H7 (cell line): ENCODE data around the gene YPEL2. TPM values are rescaled to one million over a fixed set of nuclear protein-coding genes. Genes with fewer than 3 reads are reported as not detected.

Experiments used
- DNase-seq: peaks from one replicate; pipeline ENCODE4 v3.0.0; 2012
- H3K27me3 ChIP-seq: 2 replicates; pipeline ENCODE4 v1.6.0; 2011; ENCODE audit warnings: mild to moderate bottlenecking, low read length; ENCODE audit not compliant: control insufficient read depth, insufficient read depth
- H3K36me3 ChIP-seq: replicated peaks from 2 replicates; pipeline ENCODE4 v1.5.1; 2011; ENCODE audit warnings: low read length; ENCODE audit not compliant: control insufficient read depth, insufficient read depth
- H3K4me3 ChIP-seq: 2 replicates; pipeline ENCODE4 v1.5.1; 2011; ENCODE audit warnings: low read depth, mild to moderate bottlenecking, control low read depth, low read length, moderate library complexity; ENCODE audit not compliant: insufficient read depth
- total RNA-seq: library from RNA; depleted of rRNA; stranded (reverse); fragments of >200 nt; shearing (Covaris generic); gene quantifications from 2 replicates; pipeline ENCODE4 v1.2.3, GENCODE V29; 2014

Gene YPEL2
- total RNA-seq, 1 experiment from 2014 or later, result 2.4 TPM

DNA sequence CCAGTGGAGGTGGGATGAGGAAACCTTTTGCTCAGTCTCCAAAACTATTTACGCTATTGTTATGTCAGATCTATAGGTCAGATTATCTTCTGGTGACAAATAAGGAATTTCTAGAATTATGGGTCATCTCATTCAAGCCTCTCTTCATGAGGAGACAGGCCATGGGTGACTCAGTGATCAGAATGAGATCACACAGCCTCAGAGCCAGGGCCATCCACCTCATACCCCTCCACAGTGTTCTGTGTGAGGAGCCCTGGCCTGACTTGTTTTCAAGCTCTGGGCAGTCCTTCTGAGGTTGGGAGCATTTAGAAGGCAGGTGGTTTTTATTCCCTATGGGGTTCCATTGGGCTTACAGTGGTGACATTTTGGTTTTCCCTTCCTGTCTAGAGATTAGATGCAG lies 26.5 kb downstream of the YPEL2 start:
- no peak overlapping the region for H3K4me3 ChIP-seq
- no peaks in the 10 kb centered on the region for H3K36me3 ChIP-seq
- no peaks in the 10 kb centered on the region for H3K27me3 ChIP-seq
- DNase-seq, result no peak

DNA sequence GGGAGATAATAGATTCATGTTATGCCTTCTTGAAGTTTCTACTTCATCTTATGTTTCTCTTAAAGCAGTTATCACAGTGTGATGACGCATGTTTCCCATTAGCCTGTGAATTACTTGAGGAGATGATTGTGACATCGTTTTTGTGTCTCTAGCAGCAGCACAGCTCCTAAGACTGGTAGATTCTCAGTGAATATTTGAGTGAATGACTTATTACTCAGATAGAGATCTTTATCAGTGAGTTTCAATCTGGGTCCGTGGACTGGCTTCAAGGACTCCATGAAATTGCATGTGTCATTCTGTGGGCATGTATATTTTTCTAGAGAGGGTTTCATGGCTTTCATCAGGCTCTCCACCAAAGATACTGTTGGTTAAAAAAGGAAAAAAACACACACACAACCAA lies 29.9 kb downstream of the YPEL2 start:
- no peak for DNase-seq
- H3K4me3 ChIP-seq, result no peak overlapping the region
- no peaks in the 10 kb centered on the region for H3K27me3 ChIP-seq
- H3K36me3 ChIP-seq, result no peaks in the 10 kb centered on the region

DNA sequence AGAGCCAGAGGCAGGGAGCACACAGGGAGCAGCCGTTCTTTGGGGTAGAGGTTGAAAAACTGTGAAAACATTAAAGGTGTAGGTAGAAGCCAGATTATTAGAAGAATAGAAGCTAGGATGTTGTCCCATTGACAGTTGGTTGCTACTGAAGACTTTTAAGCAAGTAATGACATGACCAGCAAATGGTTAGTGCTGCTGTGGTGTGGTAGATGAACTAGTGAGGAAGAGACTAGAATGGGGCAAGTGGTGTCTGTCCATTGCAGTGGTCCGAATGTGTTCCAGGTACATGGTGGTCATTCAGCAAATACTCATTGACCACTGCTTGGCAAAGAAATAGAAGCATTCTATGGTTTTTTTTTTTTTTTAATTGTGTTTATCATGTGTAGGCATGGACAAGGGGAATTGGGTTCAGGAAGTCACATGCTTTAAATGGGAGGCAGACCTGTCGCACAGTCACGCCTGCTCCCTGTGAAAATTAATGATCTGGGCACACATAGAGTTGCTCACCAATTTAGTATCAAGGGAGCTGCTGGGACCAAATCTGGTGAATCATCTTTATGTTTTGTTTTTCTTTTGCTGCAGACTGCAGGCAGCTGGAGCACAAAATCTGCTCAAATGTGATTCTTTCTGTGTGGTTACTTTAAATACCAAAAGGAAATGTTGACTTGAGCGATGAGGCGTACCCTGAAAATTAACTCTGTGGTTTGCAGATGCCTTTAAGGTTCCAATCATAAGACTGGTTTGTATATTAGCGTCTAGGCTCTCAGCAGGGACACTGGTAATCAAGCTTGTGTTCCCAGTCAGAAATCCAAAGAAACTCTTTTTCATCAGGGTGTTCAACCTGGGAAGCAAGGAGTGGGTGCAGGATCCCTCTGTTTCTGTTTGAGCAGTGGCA lies 30.7 kb downstream of the YPEL2 start:
- no peak for DNase-seq
- no peaks in the 10 kb centered on the region for H3K36me3 ChIP-seq
- no peaks in the 10 kb centered on the region for H3K27me3 ChIP-seq
- no peak overlapping the region for H3K4me3 ChIP-seq

DNA sequence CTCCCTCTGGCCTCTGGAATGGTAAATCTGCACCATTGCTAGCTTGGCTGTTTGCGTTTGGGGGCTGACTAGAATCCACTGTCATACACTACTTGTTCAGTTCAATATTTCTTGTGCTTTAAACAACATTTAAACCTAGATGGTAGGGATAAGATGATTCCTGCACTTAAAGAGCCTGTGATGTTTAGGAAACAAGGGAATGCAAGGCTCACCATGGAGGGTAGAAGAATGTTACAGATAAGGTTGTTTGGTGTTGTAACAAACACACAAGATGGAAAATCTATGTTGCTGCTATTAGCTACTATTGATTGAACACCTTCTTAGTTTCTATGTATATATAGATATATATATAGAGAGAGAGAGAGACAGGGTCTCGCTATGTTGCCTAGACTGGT lies 31.4 kb downstream of the YPEL2 start:
- no peak for DNase-seq
- H3K4me3 ChIP-seq, result no peak overlapping the region
- no peaks in the 10 kb centered on the region for H3K27me3 ChIP-seq
- no peaks in the 10 kb centered on the region for H3K36me3 ChIP-seq

GRCh38 chr17:59365383-59365981 lies 34.0 kb downstream of the YPEL2 start:
- Histone ChIP-seq H3K4me3 (no peak overlapping the region), H3K27me3 (no peaks in the 10 kb centered on the region; the same call in 1 of the 2 replicates), H3K36me3 (no peaks in the 10 kb centered on the region)
- DNase-seq, result no peak

GRCh38 chr17:59366040-59366757 lies 34.7 kb downstream of the YPEL2 start:
- H3K36me3 ChIP-seq, result no peaks in the 10 kb centered on the region
- peak; percentile 90 for DNase-seq
- H3K4me3 ChIP-seq, result no peak overlapping the region
- no peaks in the 10 kb centered on the region; the same call in 1 of the 2 replicates for H3K27me3 ChIP-seq

- Histone ChIP-seq H3K4me3 (no peak overlapping the region), H3K27me3 (no peaks in the 10 kb centered on the region; the same call in 1 of the 2 replicates), H3K36me3 (no peaks in the 10 kb centered on the region)
- DNase-seq, result no peak
Measured at GRCh38 chr17:59366773-59367656, 35.6 kb downstream of the YPEL2 start.

DNA sequence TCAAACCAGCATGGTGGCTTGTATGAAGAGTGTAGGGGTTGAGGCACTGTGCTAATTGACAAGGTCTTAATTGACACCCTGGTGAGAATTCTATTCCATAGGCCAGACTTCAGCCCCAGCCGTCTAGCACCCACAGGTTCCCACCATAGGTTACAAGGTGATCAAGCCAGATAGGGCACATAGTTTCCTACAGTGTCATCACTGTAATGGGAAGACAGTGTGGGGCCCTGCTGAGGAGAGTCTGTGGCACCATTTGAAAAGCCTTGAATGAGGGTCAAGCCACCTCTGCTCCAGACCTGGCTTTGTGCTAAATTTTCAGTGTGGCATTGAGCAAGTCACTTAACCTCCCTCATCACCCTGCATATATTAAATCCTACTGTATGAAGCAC lies 36.2 kb downstream of the YPEL2 start:
- Histone ChIP-seq H3K36me3 (no peaks in the 10 kb centered on the region), H3K4me3 (no peak overlapping the region), H3K27me3 (no peaks in the 10 kb centered on the region; the same call in 1 of the 2 replicates)
- DNase-seq, result no peak

DNA sequence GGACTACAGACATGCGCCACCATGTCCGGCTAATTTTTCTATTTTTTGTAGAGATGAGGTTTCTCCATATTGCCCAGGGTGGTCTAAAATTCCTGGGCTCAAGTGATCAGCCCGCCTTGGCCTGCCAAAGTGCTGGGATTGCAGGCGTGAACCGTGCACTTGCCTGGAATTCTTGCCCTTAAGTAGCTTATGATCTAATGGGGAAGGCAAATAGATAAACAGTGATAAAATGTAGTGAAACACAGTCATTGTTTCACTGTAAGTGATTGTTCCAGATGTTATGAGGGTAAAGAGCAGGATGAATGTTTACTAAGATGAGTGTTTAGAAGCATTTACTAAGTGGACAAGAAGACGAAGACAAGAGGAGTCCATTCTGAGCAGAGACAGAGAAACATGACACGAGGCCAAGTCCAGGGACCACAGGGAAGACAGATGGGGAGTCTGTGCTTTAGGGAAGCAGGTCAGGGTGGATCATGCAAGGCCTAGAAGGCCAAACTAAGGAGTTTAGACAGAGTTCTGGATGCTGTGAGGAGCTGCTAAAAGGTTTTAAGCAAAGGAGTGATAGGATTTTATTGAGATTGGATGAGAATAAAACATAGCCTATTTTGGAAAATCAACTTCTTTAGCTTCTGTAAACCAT lies 36.9 kb downstream of the YPEL2 start:
- Histone ChIP-seq H3K36me3 (no peaks in the 10 kb centered on the region), H3K27me3 (no peaks in the 10 kb centered on the region; the same call in 1 of the 2 replicates), H3K4me3 (no peak overlapping the region)
- DNase-seq, result no peak

DNA sequence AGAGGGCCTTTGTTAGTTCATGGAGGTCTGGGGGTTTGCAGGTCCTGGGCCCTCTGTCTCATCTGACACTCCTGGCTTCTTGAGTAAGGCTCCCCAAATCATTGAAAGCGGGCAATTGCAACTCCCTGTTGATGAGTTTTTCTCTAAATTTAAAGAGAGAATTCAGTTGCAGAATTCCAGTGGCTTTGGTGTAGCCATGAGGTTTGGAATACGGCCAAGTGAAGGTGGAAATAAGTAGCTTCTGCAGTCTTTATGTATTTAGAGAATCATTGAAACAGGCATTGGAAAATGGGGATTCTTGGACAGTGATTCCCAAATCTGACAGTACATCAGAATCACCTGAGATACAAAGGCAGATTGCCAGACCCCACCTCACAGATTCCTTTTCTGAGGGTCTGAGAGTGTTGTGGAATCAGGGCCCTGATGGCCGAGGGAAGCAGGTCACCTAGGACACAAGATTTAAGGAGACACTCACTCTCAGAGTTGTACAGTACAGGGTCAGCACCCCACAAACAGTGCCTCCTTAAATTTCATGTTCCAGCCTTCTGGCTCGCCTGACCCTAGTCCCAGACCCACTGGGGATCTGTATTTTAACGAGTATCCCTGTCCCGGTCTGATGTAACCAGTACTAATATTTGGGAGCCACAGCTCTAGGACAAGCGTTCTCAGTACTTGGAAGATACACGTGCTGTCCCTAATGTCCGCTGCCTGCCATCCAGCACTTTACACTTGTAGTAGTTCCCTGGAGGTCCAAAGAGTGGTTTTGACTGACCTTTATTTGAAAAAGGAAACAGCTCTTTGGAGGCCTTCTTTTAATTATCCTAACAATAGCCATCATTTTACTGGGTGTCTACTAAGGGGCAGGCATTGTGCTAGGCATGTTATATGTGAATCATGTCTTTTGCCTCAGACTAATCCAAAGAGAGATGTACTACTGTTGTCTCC lies 37.8 kb downstream of the YPEL2 start:
- Histone ChIP-seq H3K27me3 (no peaks in the 10 kb centered on the region; the same call in 1 of the 2 replicates), H3K4me3 (no peak overlapping the region), H3K36me3 (no peaks in the 10 kb centered on the region)
- no peak for DNase-seq

GRCh38 chr17:59370593-59371299 lies 39.3 kb downstream of the YPEL2 start:
- Histone ChIP-seq H3K4me3 (no peak overlapping the region), H3K36me3 (no peaks in the 10 kb centered on the region), H3K27me3 (no peaks in the 10 kb centered on the region; the same call in 1 of the 2 replicates)
- no peak for DNase-seq

DNA sequence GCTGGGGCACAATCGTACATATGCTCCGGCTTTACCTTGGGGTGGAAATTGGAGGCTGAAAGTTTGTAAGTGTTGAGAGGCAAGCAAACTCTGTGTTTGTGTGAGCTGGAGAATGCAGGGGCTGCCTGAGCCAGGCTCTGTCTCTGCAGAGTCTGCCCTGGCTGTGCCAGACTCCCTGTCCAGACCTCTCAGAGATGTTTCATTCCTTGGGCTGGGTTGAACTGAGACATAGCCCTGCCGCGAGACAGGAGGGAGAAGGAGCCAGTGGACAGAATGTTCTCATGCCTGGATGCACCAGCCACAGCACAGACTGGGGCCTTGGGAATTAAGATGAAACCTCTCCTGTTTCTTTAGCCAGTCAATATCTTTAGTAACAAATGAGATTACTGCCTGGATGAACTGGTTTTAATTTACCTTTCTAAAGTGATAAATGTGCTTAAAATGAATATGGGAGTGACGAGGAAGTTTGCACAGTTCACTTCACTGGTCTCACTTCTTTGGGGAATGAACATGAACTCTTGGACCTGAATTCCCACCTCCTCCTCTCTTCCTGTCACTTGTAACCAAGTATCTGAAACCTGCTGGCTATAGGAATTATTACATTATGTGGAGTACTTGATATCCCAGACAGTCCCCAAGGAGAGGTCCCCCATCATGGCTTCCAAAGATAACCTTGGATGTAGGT lies 40.1 kb downstream of the YPEL2 start:
- H3K36me3 ChIP-seq, result no peaks in the 10 kb centered on the region
- no peaks in the 10 kb centered on the region; the same call in 1 of the 2 replicates for H3K27me3 ChIP-seq
- no peak overlapping the region for H3K4me3 ChIP-seq
- no peak for DNase-seq
